H1 (cell line): Measurements from ENCODE around the gene MEIS2. TPM values are rescaled to one million over a fixed set of nuclear protein-coding genes. Genes with fewer than 3 reads are reported as not detected.

Source experiments
- CTCF ChIA-PET: fragments of 300-600 bp; sonication (Branson Sonifier 250); formaldehyde crosslinking; loops from one replicate; lab custom pipeline; 2021; ENCODE audit not compliant: partially characterized antibody; lab: Charles Lee
- POLR2A ChIA-PET: fragments of 300-600 bp; sonication (Branson Sonifier 250); formaldehyde crosslinking; loops from one replicate; lab custom pipeline; 2021; ENCODE audit warnings: inconsistent platforms; ENCODE audit not compliant: partially characterized antibody; lab: Charles Lee
- DNase-seq, 2 experiments: peaks; one replicate each; pipeline versions ENCODE4 v3.0.0 to v3.0.0-alpha.2; 2010 to 2022; ENCODE audit warnings: low spot score in 2 of 2, low read depth in 1 of 2, mixed read lengths in 1 of 2
- FAIRE-seq: peaks from 2 replicates; lab custom pipeline; 2011; peaks lifted over from hg19 to GRCh38; lab: Jason Lieb, UNC
- H2AFZ ChIP-seq: 2 replicates; pipeline ENCODE4 v1.8.1; 2012; ENCODE audit warnings: low read length, inconsistent platforms
- H2AK5ac ChIP-seq: 2 replicates; pipeline ENCODE4 v1.6.1; 2013; ENCODE audit warnings: low read depth, low read length
- H2BK120ac ChIP-seq: replicated peaks from 2 replicates; pipeline ENCODE3; 2013; ENCODE audit warnings: low read depth, low read length, inconsistent platforms
- H2BK12ac ChIP-seq: 2 replicates; pipeline ENCODE4 v1.6.1; 2013; ENCODE audit warnings: low read depth, low read length
- H2BK15ac ChIP-seq: 2 replicates; pipeline ENCODE4 v1.6.1; 2013; ENCODE audit warnings: low read length
- H2BK20ac ChIP-seq: 2 replicates; pipeline ENCODE4 v1.6.1; 2013; ENCODE audit warnings: low read length
- H2BK5ac ChIP-seq: 2 replicates; pipeline ENCODE4 v1.6.1; 2013; ENCODE audit warnings: low read depth, low read length
- H3K14ac ChIP-seq: 2 replicates; pipeline ENCODE4 v1.6.1; 2013; ENCODE audit warnings: inconsistent platforms; ENCODE audit not compliant: insufficient read length
- H3K18ac ChIP-seq: 2 replicates; pipeline ENCODE4 v1.6.1; 2013; ENCODE audit warnings: low read length; ENCODE audit errors: extremely low read depth
- H3K23ac ChIP-seq: 2 replicates; pipeline ENCODE4 v1.6.1; 2013; ENCODE audit warnings: inconsistent platforms; ENCODE audit not compliant: insufficient read length
- H3K23me2 ChIP-seq: 2 replicates; pipeline ENCODE4 v1.6.1; 2013; ENCODE audit warnings: low read depth, low read length
- H3K27ac ChIP-seq: 2 replicates; pipeline ENCODE4 v1.6.1; 2011; ENCODE audit warnings: low read depth, low read length, inconsistent platforms
- H3K27me3 ChIP-seq, 4 experiments: replicated peaks in 1 of 4; 1 replicate in 1 of 4; 2 replicates in 3 of 4; pipeline versions ENCODE4 v1.6.1 to v1.8.1; 2011 to 2013; ENCODE audit warnings: low read length in 3 of 4, mild to moderate bottlenecking in 3 of 4, inconsistent platforms in 2 of 4, mixed read lengths in 2 of 4, moderate library complexity in 1 of 4; ENCODE audit not compliant: control insufficient read depth in 3 of 4, insufficient read depth in 3 of 4; ENCODE audit errors: extremely low read depth in 1 of 4
- H3K36me3 ChIP-seq, 4 experiments: 2 replicates each; pipeline versions ENCODE4 v1.6.1 to v1.8.1; 2011 to 2013; ENCODE audit warnings: mild to moderate bottlenecking in 4 of 4, low read length in 3 of 4, moderate library complexity in 2 of 4, control low read depth in 1 of 4, inconsistent platforms in 1 of 4; ENCODE audit not compliant: insufficient read depth in 4 of 4, control insufficient read depth in 2 of 4
- H3K4ac ChIP-seq: replicated peaks from 2 replicates; pipeline ENCODE3; 2013; ENCODE audit warnings: low read length, low read depth, mixed read lengths, inconsistent platforms; ENCODE audit not compliant: insufficient read length
- H3K4me1 ChIP-seq, 4 experiments: replicated peaks in 1 of 4; 1 replicate in 1 of 4; 2 replicates in 3 of 4; pipeline versions ENCODE4 v1.6.1 to v1.8.1; 2011 to 2013; ENCODE audit warnings: low read length in 3 of 4, inconsistent platforms in 2 of 4, mixed read lengths in 1 of 4; ENCODE audit not compliant: insufficient read depth in 4 of 4, control insufficient read depth in 3 of 4
- H3K4me2 ChIP-seq, 2 experiments: 2 replicates each; pipeline versions ENCODE4 v1.6.1 to v1.8.1; 2011 to 2013; ENCODE audit warnings: low read depth in 2 of 2, low read length in 2 of 2, control low read depth in 1 of 2, inconsistent platforms in 1 of 2, mild to moderate bottlenecking in 1 of 2; ENCODE audit not compliant: insufficient read depth in 1 of 2
- H3K4me3 ChIP-seq, 4 experiments: fragments of 200-600, 300-600 bp in 1 of 4; sonication (generic), shearing (Covaris generic), sonication (Bioruptor Twin) in 1 of 4; 2 replicates each; pipeline versions ENCODE4 v1.5.1 to v1.8.1; 2011 to 2016; ENCODE audit warnings: low read length in 4 of 4, low read depth in 3 of 4, control low read depth in 2 of 4, inconsistent platforms in 2 of 4, mild to moderate bottlenecking in 2 of 4, mixed read lengths in 1 of 4, moderate library complexity in 1 of 4; ENCODE audit not compliant: insufficient read depth in 2 of 4; ENCODE audit errors: extremely low read depth in 1 of 4
- H3K56ac ChIP-seq: replicated peaks from 2 replicates; pipeline ENCODE3; 2013; ENCODE audit warnings: low read depth, mild to moderate bottlenecking, mixed read lengths, low read length, inconsistent platforms; ENCODE audit not compliant: insufficient read length
- H3K79me1 ChIP-seq: 2 replicates; pipeline ENCODE4 v1.6.1; 2013; ENCODE audit warnings: low read depth, low read length, control low read depth
- H3K79me2 ChIP-seq, 2 experiments: 2 replicates each; pipeline versions ENCODE4 v1.6.1 to v1.8.1; 2012 to 2013; ENCODE audit warnings: low read length in 2 of 2, mild to moderate bottlenecking in 2 of 2, inconsistent platforms in 1 of 2; ENCODE audit not compliant: insufficient read depth in 2 of 2, control insufficient read depth in 1 of 2
- H3K9ac ChIP-seq, 4 experiments: replicated peaks in 1 of 4; 1 replicate in 1 of 4; 2 replicates in 3 of 4; pipeline versions ENCODE4 v1.6.1 to v1.8.1; 2011 to 2013; ENCODE audit warnings: low read depth in 3 of 4, low read length in 3 of 4, control low read depth in 2 of 4, mild to moderate bottlenecking in 2 of 4, moderate library complexity in 2 of 4, inconsistent platforms in 1 of 4; ENCODE audit errors: extremely low read depth in 1 of 4
- H3K9me3 ChIP-seq, 2 experiments: 2 replicates each; pipeline versions ENCODE4 v1.6.1 to v1.8.1; 2012 to 2013; ENCODE audit warnings: mild to moderate bottlenecking in 2 of 2, moderate library complexity in 2 of 2, control low read depth in 1 of 2, inconsistent platforms in 1 of 2, low read depth in 1 of 2, low read length in 1 of 2, mixed read lengths in 1 of 2; ENCODE audit not compliant: insufficient read depth in 2 of 2
- H4K20me1 ChIP-seq, 2 experiments: replicated peaks in 1 of 2; 2 replicates each; pipeline versions ENCODE3 to v1.8.1; 2011 to 2013; ENCODE audit warnings: inconsistent platforms in 2 of 2, low read length in 2 of 2, mild to moderate bottlenecking in 1 of 2; ENCODE audit not compliant: insufficient read depth in 2 of 2, control insufficient read depth in 1 of 2
- H4K5ac ChIP-seq: 2 replicates; pipeline ENCODE4 v1.6.1; 2013; ENCODE audit warnings: low read length, low read depth, mixed read lengths, inconsistent platforms; ENCODE audit not compliant: insufficient read length
- H4K8ac ChIP-seq: 2 replicates; pipeline ENCODE4 v1.8.0; 2013; ENCODE audit warnings: mild to moderate bottlenecking, moderate library complexity, low read length, inconsistent platforms; ENCODE audit not compliant: insufficient read depth; ENCODE audit errors: extremely low read depth
- H4K91ac ChIP-seq: replicated peaks from 2 replicates; pipeline ENCODE3; 2013; ENCODE audit warnings: low read length, mixed read lengths, inconsistent platforms; ENCODE audit not compliant: insufficient read length
- HDAC2 ChIP-seq, 2 experiments: fragments of 300-600 bp in 1 of 2; sonication (generic) in 1 of 2; IDR thresholded peaks; 2 replicates each; pipeline ENCODE4 v1.6.1; 2011 to 2012; ENCODE audit warnings: low read depth in 2 of 2, low read length in 2 of 2, mild to moderate bottlenecking in 2 of 2, moderate library complexity in 2 of 2, borderline replicate concordance in 1 of 2, inconsistent platforms in 1 of 2
- POLR2AphosphoS5 ChIP-seq: IDR thresholded peaks from 2 replicates; pipeline ENCODE4 v1.6.1; 2011; ENCODE audit warnings: low read depth, low read length
- SP1 ChIP-seq: IDR thresholded peaks from 2 replicates; pipeline ENCODE4 v1.6.1; 2011; ENCODE audit warnings: low read depth, low read length
- WGBS, 2 experiments: shearing (Covaris generic) in 1 of 2; methylation state at CpG; one replicate each; pipeline versions ENCODE4 v1.1.6 to v1.1.7; 2013 to 2015; ENCODE audit warnings: low lambda C conversion rate in 2 of 2, mixed read lengths in 2 of 2, inconsistent platforms in 1 of 2, low coverage in 1 of 2, missing lambda C conversion rate in 1 of 2; ENCODE audit not compliant: insufficient replicate concordance in 2 of 2, insufficient coverage in 1 of 2, insufficient read length in 1 of 2; ENCODE audit errors: extremely low coverage in 1 of 2, missing lambda C conversion rate in 1 of 2; 5-methylcytosine and 5-hydroxymethylcytosine counted together
- polyA plus RNA-seq, 7 experiments: library from polyadenylated mRNA; depleted of rRNA in 3 of 7; stranded (reverse) in 5 of 7; unstranded in 2 of 7; fragments of >200 nt in 5 of 7; fragments of 200-250 nt in 2 of 7; gene quantifications; 1 replicate in 5 of 7; 2 replicates in 1 of 7; 4 replicates in 1 of 7; pipeline versions ENCODE4 v1.2.1 to v1.2.3, GENCODE V29; 2011 to 2013; ENCODE audit warnings: missing spikeins in 2 of 7, mixed read lengths in 2 of 7
- total RNA-seq: library from RNA; stranded (reverse); fragmentation: NEBNext Ultra II Directional; extraction: Animal tissue kit (Norgen Biotek cat#: 25700); gene quantifications from 2 replicates; pipeline ENCODE4 v1.2.1, GENCODE V29; 2021

The MEIS2 gene
- total and polyA plus RNA-seq, 2 of the 8 experiments (the other 6 are each of a cell fraction or from before 2014, with no cell fraction given): 0.22 to 1.2 TPM

GRCh38 chr15:36897834-36898233 is 202.5 kb downstream of the MEIS2 start:
- Histone ChIP-seq H4K20me1 (peaks cover 0 to 3% of the 10 kb centered on the region in 2 experiments), H2BK120ac (no peak overlapping the region), H3K9ac (no peak overlapping the region; a peak in 1 of 7 replicates), H3K9me3 (no peaks in the 10 kb centered on the region; a peak in 1 of 4 replicates), H4K8ac (no peak overlapping the region), H2BK20ac (no peak overlapping the region), H3K56ac (no peak overlapping the region), H2BK12ac (no peak overlapping the region), H3K79me1 (no peaks in the 10 kb centered on the region), H3K79me2 (no peaks in the 10 kb centered on the region), H3K4ac (no peak overlapping the region), H2BK5ac (no peak overlapping the region), H3K27me3 (peaks cover 0 to 5% (median 1%) of the 10 kb centered on the region in 4 experiments; a peak in 2 of 7 replicates), H3K4me3 (peak overlapping the region in 2 of 4 experiments; percentile 3 to 24; a peak in 2 of 8 replicates), H3K23me2 (no peaks in the 10 kb centered on the region), H2AFZ (no peak overlapping the region), H3K36me3 (no peaks in the 10 kb centered on the region), H3K4me1 (peaks cover 0 to 10% (median 6%) of the 10 kb centered on the region in 4 experiments; a peak in 3 of 7 replicates), H3K4me2 (peak overlapping the region; percentile 22 to 42), H3K27ac (no peak overlapping the region), H4K91ac (no peak overlapping the region), H2AK5ac (no peak overlapping the region), H3K18ac (no peak overlapping the region), H3K14ac (no peak overlapping the region), H2BK15ac (no peak overlapping the region), H4K5ac (no peak overlapping the region), H3K23ac (no peak overlapping the region)
- ChIA-PET POLR2A (interaction anchor here (0.7 to 1.2 kb wide), 2 partner anchors 140 to 198 kb away, joined by 3 to 5 read pairs; no protein-coding TSS in a partner anchor), CTCF (interaction anchor here (0.9 to 2.6 kb wide), 3 partner anchors 15 to 207 kb away, joined by 3 to 13 read pairs (median 3); no protein-coding TSS in a partner anchor)
- TF ChIP-seq SP1 (0 out of 2 replicates have a peak, but pooled peaks have one; percentile 16), HDAC2 (IDR thresholded peaks at IDR 0.05; ENCODE audit: borderline replicate concordance in 1 of 2, low read depth in 2 of 2, low read length in 2 of 2) (0 out of 4 replicates have a peak, but pooled peaks of 1 of the 2 experiments have one; percentile 12), POLR2AphosphoS5 (no peak)
- 0% methylated on average over 3 of the region's 3 CpGs; no CpG with 5 or more reads in 1 of the 2 experiments for WGBS, 2 experiments
- peak; percentile 39 for FAIRE-seq
- DNase-seq: no peak
